NT2/D1 (cell line): ENCODE results near the gene TTLL1.

Experiments
- YY1 ChIP-seq: IDR thresholded peaks from 2 replicates; pipeline ENCODE4 v1.6.1; 2011; ENCODE audit not compliant: insufficient read length, insufficient read depth
- ZNF274 ChIP-seq: IDR thresholded peaks from 2 replicates; pipeline ENCODE4 v1.6.1; 2011; ENCODE audit warnings: mild to moderate bottlenecking, low read depth, low read length

DNA sequence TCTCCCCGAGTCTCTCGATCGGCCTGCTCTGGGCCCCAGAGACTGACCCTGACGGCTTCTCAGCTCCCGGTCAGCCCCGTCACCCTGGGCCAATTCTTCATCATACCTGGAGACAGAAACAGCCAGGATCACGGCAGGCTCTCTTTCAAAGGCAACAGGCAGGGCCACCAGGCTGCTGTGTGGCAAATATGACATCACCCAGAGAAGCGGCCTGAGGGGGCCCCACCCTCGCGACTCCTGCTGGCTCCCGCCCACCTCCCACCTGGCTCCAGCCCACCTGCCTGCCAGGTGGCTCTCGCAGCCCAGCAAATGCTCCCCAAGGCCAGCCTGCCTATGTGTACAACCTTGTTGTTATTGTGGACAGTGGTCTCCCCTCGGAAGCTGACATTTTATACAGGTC lies 49.4 kb downstream of the TTLL1 start:
- no peak for TF ChIP-seq ZNF274
- TF ChIP-seq YY1 = no peak
